Measurements from ENCODE around the gene PLEKHH2. TPM values are rescaled to one million over a fixed set of nuclear protein-coding genes. Genes with fewer than 3 reads are reported as not detected.

PLEKHH2 gene
- total and polyA plus RNA-seq, 2 of the 13 experiments (the other 11 are each of a cell fraction or from before 2014, with no cell fraction given), result 1.1 to 3.0 TPM

GRCh38 chr2:43792653-43793052 is 155.6 kb downstream of the PLEKHH2 start:
- H3K36me3 ChIP-seq (replicated peaks in 1 of 2; ENCODE audit: control insufficient read depth in 1 of 2, insufficient read depth in 2 of 2, low read length in 2 of 2), result no peaks in the 10 kb centered on the region
- peaks cover 10% of the 10 kb centered on the region for H3K4me1 ChIP-seq (ENCODE audit: insufficient read depth, low read length)
- TF ChIP-seq MZF1 (CRISPR knock-in tag; IDR thresholded peaks at IDR 0.05; ENCODE audit: borderline replicate concordance) (no peak), ZNF343 (CRISPR knock-in tag; IDR thresholded peaks at IDR 0.05) (no peak), MIXL1 (CRISPR knock-in tag; IDR thresholded peaks at IDR 0.05) (no peak)
- TF ChIP-seq, protein P1, sequence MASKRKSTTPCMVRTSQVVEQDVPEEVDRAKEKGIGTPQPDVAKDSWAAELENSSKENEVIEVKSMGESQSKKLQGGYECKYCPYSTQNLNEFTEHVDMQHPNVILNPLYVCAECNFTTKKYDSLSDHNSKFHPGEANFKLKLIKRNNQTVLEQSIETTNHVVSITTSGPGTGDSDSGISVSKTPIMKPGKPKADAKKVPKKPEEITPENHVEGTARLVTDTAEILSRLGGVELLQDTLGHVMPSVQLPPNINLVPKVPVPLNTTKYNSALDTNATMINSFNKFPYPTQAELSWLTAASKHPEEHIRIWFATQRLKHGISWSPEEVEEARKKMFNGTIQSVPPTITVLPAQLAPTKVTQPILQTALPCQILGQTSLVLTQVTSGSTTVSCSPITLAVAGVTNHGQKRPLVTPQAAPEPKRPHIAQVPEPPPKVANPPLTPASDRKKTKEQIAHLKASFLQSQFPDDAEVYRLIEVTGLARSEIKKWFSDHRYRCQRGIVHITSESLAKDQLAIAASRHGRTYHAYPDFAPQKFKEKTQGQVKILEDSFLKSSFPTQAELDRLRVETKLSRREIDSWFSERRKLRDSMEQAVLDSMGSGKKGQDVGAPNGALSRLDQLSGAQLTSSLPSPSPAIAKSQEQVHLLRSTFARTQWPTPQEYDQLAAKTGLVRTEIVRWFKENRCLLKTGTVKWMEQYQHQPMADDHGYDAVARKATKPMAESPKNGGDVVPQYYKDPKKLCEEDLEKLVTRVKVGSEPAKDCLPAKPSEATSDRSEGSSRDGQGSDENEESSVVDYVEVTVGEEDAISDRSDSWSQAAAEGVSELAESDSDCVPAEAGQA (IDR thresholded peaks at IDR 0.05; ENCODE audit: low read depth), result no peak
- TF ChIP-seq, protein P1 (CRISPR knock-in tag; IDR thresholded peaks at IDR 0.05; ENCODE audit: borderline replicate concordance), result no peak
- POLR2A ChIA-PET, result interaction anchor here (0.6 kb wide), 1 partner anchor 39 kb away, joined by 3 read pairs; no protein-coding TSS in a partner anchor
- H3K27ac ChIP-seq (ENCODE audit: extremely low read length, insufficient read depth, low read length), result no peak overlapping the region
- H3K9me3 ChIP-seq (ENCODE audit: low read length), result no peaks in the 10 kb centered on the region
- H3K4me2 ChIP-seq (ENCODE audit: low read depth, low read length), result no peak overlapping the region
- H3K27me3 ChIP-seq (ENCODE audit: control insufficient read depth in 1 of 2, insufficient read depth in 2 of 2, low read length in 2 of 2), result no peaks in the 10 kb centered on the region
- no peak overlapping the region for H3K4me3 ChIP-seq (replicated peaks in 1 of 3; ENCODE audit: insufficient read depth in 1 of 3, low read depth in 2 of 3, low read length in 3 of 3)
- in situ Hi-C loops (cut with HindIII; ENCODE audit: extremely low pct_ligation_motif_present, low pct_unique_long_range_greater_than_20kb) (no loop called here), intact Hi-C loops (cut with micrococcal nuclease; ENCODE audit: unreplicated experiment) (no loop called here)
- CTCF ChIA-PET (ENCODE audit: low intra/inter-chr PET ratio, low total read pairs), result no interaction called here
- no peak overlapping the region for H3K9ac ChIP-seq (ENCODE audit: insufficient read depth, low read depth, low read length)
- 80% methylated on average over 3 of the region's 3 CpGs for WGBS (ENCODE audit: low lambda C conversion rate)
- H2AFZ ChIP-seq (ENCODE audit: low read length), result no peak overlapping the region
- DNase-seq (ENCODE audit: low spot score), result no peak
- H3K79me2 ChIP-seq (ENCODE audit: insufficient read depth, low read length), result no peaks in the 10 kb centered on the region
- H4K20me1 ChIP-seq (ENCODE audit: insufficient read depth, low read length), result no peaks in the 10 kb centered on the region
- FAIRE-seq, result peak; percentile 49
- BruUV-seq (replicated peaks), result no TSS peak
- ATAC-seq, result no peak
